ENCODE data around the gene MED4.

DNA sequence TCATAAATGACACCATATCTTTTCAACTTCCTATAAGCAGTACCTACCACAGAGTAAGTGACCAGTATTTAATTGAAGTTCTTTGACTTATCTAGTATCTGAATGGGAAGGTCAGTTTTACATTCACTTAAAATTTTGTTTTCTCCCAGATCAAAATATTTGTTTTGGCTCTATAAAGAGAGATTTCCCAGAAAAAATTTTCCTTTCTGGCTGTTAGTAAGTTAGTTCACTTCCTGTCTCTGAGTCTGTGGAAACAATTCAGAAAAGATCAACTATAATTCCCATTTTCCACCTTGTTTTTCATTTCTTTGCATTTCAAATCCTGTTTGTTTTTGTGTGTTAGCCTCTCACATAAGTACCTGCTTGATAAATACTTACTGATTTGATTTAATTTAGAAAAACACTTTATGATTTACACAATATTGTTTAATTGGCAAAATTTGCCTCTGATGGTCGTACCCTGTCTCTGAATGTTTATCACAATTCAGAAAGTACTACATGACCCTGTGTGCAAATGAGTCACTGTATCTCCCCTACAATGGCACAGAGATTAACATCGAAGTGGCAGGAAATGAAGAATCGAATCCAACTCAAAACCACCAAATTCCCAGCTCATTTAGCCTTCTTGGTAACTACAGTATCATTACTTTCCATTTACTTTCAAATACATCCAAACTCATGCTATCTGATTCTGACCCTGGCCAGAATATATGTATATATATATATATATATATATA lies 15.4 kb upstream of the MED4 start:
- TF ChIP-seq CTCF (IDR thresholded peaks at IDR 0.05) (no peak), POLR2A (IDR thresholded peaks at IDR 0.05) (no peak), POLR2AphosphoS5 (IDR thresholded peaks at IDR 0.05) (no peak)
